Activated CD4-positive, alpha-beta T cell treated with anti-CD3 and anti-CD28 coated beads for 36 hours (primary cell): ENCODE data around the gene EXTL1. TPM values are rescaled to one million over a fixed set of nuclear protein-coding genes. Genes with fewer than 3 reads are reported as not detected.
A peak's percentile ranks its signal among the peaks of the same experiment; 100 is the strongest.

ENCODE experiments used
- ATAC-seq: fragments of 200-7000 bp; cut with Tn5 transposase; one replicate; pipeline ENCODE4 v1.10.0; 2021; ENCODE audit warnings: mild to moderate bottlenecking, moderate library complexity
- CTCF ChIA-PET: fragments of 350-600 bp; sonication (Branson Sonifier 250); formaldehyde crosslinking; loops from one replicate; lab custom pipeline; 2021; ENCODE audit warnings: antibody characterized with exemption; lab: Charles Lee
- POLR2A ChIA-PET: fragments of 350-600 bp; sonication (Branson Sonifier 250); formaldehyde crosslinking; loops from one replicate; lab custom pipeline; 2021; ENCODE audit warnings: antibody characterized with exemption, inconsistent platforms; lab: Charles Lee
- DNase-seq: peaks from one replicate; pipeline ENCODE4 v3.0.0-alpha.2; 2020
- H3K27ac Mint-ChIP-seq: one replicate; pipeline ENCODE4 v1.8.0; 2021; ENCODE audit warnings: mixed read lengths
- H3K27me3 Mint-ChIP-seq: one replicate; pipeline ENCODE4 v1.8.0; 2021; ENCODE audit warnings: mixed read lengths
- H3K36me3 Mint-ChIP-seq: one replicate; pipeline ENCODE4 v1.8.0; 2021; ENCODE audit warnings: low read depth, mixed read lengths
- H3K4me1 Mint-ChIP-seq: one replicate; pipeline ENCODE4 v1.8.0; 2021; ENCODE audit warnings: mixed read lengths
- H3K4me3 Mint-ChIP-seq: one replicate; pipeline ENCODE4 v1.8.0; 2021; ENCODE audit warnings: mild to moderate bottlenecking, moderate library complexity, mixed read lengths
- H3K9me3 Mint-ChIP-seq: one replicate; pipeline ENCODE4 v1.8.0; 2021; ENCODE audit warnings: low read depth, mixed read lengths
- intact Hi-C, 2 experiments: fragments of 100-400 bp; cut with DNase I in 1 of 2; cut with micrococcal nuclease in 1 of 2; formaldehyde crosslinking; loops; one replicate each; pipeline versions ENCODE4 v1.14.2 to v1.15.1; 2022 to 2024; cut with DNase I, micrococcal nuclease
- total RNA-seq, 2 experiments: library from RNA; stranded (reverse); gene quantifications; one replicate each; pipeline ENCODE4 v1.2.3, GENCODE V29; 2021

Gene EXTL1
- total RNA-seq, 2 experiments from 2014 or later, result not detected

DNA sequence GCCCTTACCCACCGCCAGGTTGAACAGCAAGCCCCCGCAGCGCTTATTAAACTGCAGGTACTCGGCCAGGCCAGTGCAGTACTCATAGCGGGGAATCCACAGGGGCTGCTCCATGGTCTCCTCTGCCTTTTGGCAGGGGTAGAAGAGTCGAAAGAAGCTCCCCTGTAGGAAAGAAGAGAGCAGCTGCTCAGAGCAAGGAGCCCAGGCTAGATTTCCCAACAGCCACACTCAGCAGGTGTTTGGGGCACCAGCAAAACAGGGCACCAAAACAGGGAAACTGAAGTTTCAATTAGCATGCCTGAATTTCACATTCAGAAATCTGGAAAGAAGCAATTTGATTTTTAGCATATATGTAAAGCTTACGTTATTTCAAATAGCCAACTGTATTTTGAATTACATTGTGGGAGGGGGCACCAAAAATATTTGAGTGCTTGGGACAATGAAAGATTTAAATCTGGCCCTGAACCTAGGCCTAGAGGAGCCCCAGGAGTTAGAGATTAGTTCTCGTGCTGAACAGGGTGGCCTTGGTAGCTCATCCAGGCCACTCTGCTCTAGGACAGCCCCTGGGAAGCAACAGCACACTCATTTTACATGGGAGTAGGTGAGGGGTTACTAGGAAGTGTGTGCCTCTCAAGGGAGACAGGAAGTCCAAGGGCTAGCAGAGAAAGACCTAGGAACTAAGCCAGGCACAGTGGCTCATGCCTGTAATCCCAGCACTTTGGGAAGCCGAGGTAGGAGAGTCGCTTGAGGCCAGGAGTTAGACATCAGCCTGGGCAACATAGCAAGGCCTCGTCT is 31.9 kb upstream of the EXTL1 start:
- Mint-ChIP-seq H3K27me3 (no peaks in the 10 kb centered on the region), H3K36me3 (peaks cover 22% of the 10 kb centered on the region), H3K4me3 (peak overlapping the region; percentile 73), H3K4me1 (peaks cover 63% of the 10 kb centered on the region), H3K9me3 (no peaks in the 10 kb centered on the region), H3K27ac (peak overlapping the region; percentile 92)
- no peak for DNase-seq
- POLR2A ChIA-PET, result interaction anchor here (0.5 kb wide), 1 partner anchor 27 kb away, joined by 7 read pairs; no protein-coding TSS in a partner anchor
- no peak for ATAC-seq
- intact Hi-C loops, result loop anchor here in 1 of 2 experiments (10.0 kb wide), 1 partner anchor 745 kb away; the partner anchor contains the start of gene RSRP1
- CTCF ChIA-PET, result interaction anchor here (1.2 to 5.2 kb wide), 4 partner anchors 13 to 94 kb away, joined by 4 to 41 read pairs (median 6); no protein-coding TSS in a partner anchor

GRCh38 chr1:25990251-25990650 is 31.3 kb upstream of the EXTL1 start:
- Mint-ChIP-seq H3K27me3 (no peaks in the 10 kb centered on the region), H3K4me1 (peaks cover 63% of the 10 kb centered on the region), H3K9me3 (no peaks in the 10 kb centered on the region), H3K27ac (peak overlapping the region; percentile 92), H3K36me3 (peaks cover 22% of the 10 kb centered on the region), H3K4me3 (peak overlapping the region; percentile 73)
- CTCF ChIA-PET, result interaction anchor here (0.7 to 5.2 kb wide), 8 partner anchors 9 to 143 kb away, joined by 3 to 41 read pairs (median 5); no protein-coding TSS in a partner anchor
- intact Hi-C loops, result loop anchor here in 1 of 2 experiments (10.0 kb wide), 1 partner anchor 745 kb away; the partner anchor contains the start of gene RSRP1
- DNase-seq (no peak), ATAC-seq (peak; percentile 8)
- POLR2A ChIA-PET, result interaction anchor here (1.3 kb wide), 1 partner anchor 94 kb away, joined by 3 read pairs; no protein-coding TSS in a partner anchor

GRCh38 chr1:25990702-25991395 is 30.7 kb upstream of the EXTL1 start:
- H3K4me3 Mint-ChIP-seq, result peak overlapping the region; percentile 73
- intact Hi-C loops, result loop anchor here in 1 of 2 experiments (10.0 kb wide), 1 partner anchor 746 kb away; the partner anchor contains the start of gene RSRP1
- peak overlapping the region; percentile 92 for H3K27ac Mint-ChIP-seq
- ATAC-seq (peak; percentile 87), DNase-seq (peak; percentile 69)
- H3K27me3 Mint-ChIP-seq, result no peaks in the 10 kb centered on the region
- H3K36me3 Mint-ChIP-seq, result peaks cover 17% of the 10 kb centered on the region
- POLR2A ChIA-PET, result interaction anchor here (0.6 to 1.3 kb wide), 3 partner anchors 8 to 422 kb away, joined by 3 to 4 read pairs (median 4); no protein-coding TSS in a partner anchor
- CTCF ChIA-PET, result interaction anchor here (0.7 to 5.2 kb wide), 8 partner anchors 9 to 143 kb away, joined by 3 to 41 read pairs (median 5); no protein-coding TSS in a partner anchor
- H3K9me3 Mint-ChIP-seq, result no peaks in the 10 kb centered on the region
- peaks cover 59% of the 10 kb centered on the region for H3K4me1 Mint-ChIP-seq

DNA sequence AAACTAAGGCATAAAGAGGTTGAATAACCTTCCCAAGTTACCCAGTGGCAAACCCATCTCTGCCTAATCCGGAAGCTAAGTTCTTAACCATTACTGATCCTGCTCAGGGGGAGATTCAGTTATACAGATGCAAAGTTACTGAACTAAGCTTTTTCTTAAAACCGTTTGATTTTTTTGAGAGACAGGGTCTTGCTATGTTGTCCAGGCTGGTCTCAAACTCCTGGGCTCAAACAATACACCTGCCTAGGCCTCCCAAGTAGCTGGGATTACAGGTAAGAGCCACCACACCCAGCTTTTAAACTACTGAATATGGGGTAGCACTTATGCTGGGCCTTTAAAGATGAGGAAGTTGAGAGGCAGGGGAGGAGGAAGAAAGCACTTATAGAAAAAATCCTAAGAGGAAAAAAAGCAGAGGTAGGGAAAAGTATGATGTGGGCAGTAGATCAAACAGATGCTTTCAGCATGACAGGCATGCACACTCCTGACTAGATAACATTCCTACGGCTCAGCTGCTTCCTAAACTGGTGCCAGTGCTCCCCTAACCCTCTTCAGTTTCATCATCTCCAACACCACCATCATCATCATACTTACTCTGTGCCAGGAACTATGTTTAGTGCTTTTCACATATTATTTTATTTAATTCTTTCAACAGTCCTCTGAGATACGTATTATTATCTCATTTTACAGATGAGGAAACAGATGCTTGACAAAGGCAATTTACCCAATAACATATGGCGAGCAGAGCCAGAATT is 29.5 kb upstream of the EXTL1 start:
- intact Hi-C loops, result loop anchor here in 1 of 2 experiments (10.0 kb wide), 1 partner anchor 747 kb away; the partner anchor contains the start of gene RSRP1
- POLR2A ChIA-PET, result no interaction called here

DNA sequence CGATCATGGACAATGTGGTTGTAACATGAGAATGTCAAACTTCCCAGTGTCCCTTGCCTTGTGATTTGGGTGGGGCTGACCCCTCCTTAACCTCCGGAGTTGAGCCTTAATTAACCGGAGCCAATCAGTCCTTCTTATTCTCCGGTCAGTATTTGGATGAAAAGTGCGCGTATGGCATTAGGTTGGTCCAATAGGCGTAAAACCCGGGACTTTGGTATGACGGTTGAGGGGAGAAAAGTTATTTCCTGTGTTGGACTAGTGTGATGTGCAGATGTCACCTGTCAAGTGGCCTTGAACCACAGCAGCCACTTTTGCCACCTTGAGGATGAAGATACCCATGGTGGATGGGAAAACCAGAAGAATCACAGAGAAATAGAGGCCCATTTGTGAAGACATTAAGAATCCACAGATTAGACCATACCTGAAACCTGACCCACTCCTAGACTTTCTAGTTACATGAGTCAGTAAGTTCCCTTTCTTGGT is 28.8 kb upstream of the EXTL1 start:
- intact Hi-C loops, result loop anchor here in 1 of 2 experiments (10.0 kb wide), 1 partner anchor 748 kb away; the partner anchor contains the start of gene RSRP1
- DNase-seq, result no peak
- no peak overlapping the region for H3K27ac Mint-ChIP-seq
- no peak overlapping the region for H3K4me3 Mint-ChIP-seq
- POLR2A ChIA-PET, result no interaction called here
- no peaks in the 10 kb centered on the region for H3K27me3 Mint-ChIP-seq
- ATAC-seq, result no peak
- peaks cover 64% of the 10 kb centered on the region for H3K4me1 Mint-ChIP-seq
- CTCF ChIA-PET, result interaction anchor here (0.8 to 11.0 kb wide), 3 partner anchors 9 to 91 kb away, joined by 3 to 257 read pairs (median 3); partner anchors contain the start of gene STMN1
- H3K36me3 Mint-ChIP-seq, result peaks cover 10% of the 10 kb centered on the region
- H3K9me3 Mint-ChIP-seq, result no peaks in the 10 kb centered on the region

More for the DNA sequence above, 29.5 kb upstream of the EXTL1 start:
- Mint-ChIP-seq H3K27me3 (no peaks in the 10 kb centered on the region), H3K4me1 (peaks cover 62% of the 10 kb centered on the region), H3K4me3 (no peak overlapping the region), H3K9me3 (no peaks in the 10 kb centered on the region), H3K36me3 (peaks cover 14% of the 10 kb centered on the region), H3K27ac (no peak overlapping the region)
- CTCF ChIA-PET, result interaction anchor here (0.8 to 5.2 kb wide), 3 partner anchors 8 to 97 kb away, joined by 3 to 41 read pairs (median 7); no protein-coding TSS in a partner anchor
- DNase-seq (no peak), ATAC-seq (no peak)

- H3K9me3 Mint-ChIP-seq, result no peaks in the 10 kb centered on the region
- ATAC-seq, result no peak
- H3K36me3 Mint-ChIP-seq, result peaks cover 8% of the 10 kb centered on the region
- H3K27me3 Mint-ChIP-seq, result no peaks in the 10 kb centered on the region
- no peak overlapping the region for H3K4me3 Mint-ChIP-seq
- peaks cover 61% of the 10 kb centered on the region for H3K4me1 Mint-ChIP-seq
- H3K27ac Mint-ChIP-seq, result no peak overlapping the region
- ChIA-PET POLR2A (interaction anchor here (1.2 kb wide), 1 partner anchor 96 kb away, joined by 3 read pairs; no protein-coding TSS in a partner anchor), CTCF (interaction anchor here (1.0 to 11.0 kb wide), 4 partner anchors 9 to 788 kb away, joined by 3 to 257 read pairs (median 4); partner anchors contain the start of gene STMN1)
- intact Hi-C loops, result loop anchor here in 1 of 2 experiments (10.0 kb wide), 1 partner anchor 749 kb away; the partner anchor contains the start of gene RSRP1
- no peak for DNase-seq
Measured at GRCh38 chr1:25993197-25993951, 28.2 kb upstream of the EXTL1 start.

DNA sequence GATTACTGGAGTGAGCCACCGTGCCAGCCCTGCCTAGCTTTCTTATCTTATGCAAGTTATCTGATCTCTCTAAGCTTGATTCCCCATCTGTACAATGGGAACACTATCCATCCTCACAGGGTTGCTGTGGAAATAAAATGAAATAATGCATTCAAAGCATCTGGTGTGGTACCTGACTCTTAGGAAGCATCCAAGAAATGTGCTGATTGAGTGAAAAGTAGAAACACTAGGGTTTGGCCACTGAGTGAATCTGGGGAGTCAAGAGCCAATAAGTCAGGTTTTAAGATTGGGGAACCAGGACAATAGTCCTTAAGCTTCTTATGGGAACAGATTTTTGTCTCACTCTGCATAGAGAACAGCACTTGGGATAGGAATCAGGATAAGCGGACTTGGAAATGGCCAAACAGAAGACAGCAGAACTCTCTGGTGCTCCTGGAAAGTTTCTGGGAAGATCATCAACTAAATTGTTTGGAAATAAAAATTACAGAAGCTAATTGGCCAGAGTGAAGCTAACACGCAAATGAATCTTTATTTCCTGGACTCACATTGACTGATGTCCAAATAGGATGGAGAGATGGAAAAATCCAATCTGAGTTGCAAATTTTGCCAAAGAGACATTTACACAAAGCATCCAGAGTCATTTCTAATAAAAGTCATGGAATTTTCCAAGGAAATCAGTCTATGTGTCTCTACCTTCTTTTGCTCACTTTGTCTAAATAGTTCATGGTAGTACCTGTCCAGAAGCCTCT is 27.0 kb upstream of the EXTL1 start:
- H3K36me3 Mint-ChIP-seq, result peaks cover 4% of the 10 kb centered on the region
- no peaks in the 10 kb centered on the region for H3K9me3 Mint-ChIP-seq
- intact Hi-C loops, result loop anchor here in 1 of 2 experiments (5.0 to 10.0 kb wide), 2 partner anchors 750 to 1247 kb away; partner anchors contain the start of genes CLIC4 and RSRP1
- ATAC-seq (no peak), DNase-seq (no peak)
- ChIA-PET CTCF (interaction anchor here (0.6 to 11.0 kb wide), 6 partner anchors 13 to 790 kb away, joined by 3 to 257 read pairs (median 4); partner anchors contain the start of gene STMN1), POLR2A (interaction anchor here (0.6 to 1.2 kb wide), 2 partner anchors 12 to 97 kb away, joined by 3 read pairs; no protein-coding TSS in a partner anchor)
- H3K4me3 Mint-ChIP-seq, result no peak overlapping the region
- H3K27me3 Mint-ChIP-seq, result no peaks in the 10 kb centered on the region
- peaks cover 57% of the 10 kb centered on the region for H3K4me1 Mint-ChIP-seq
- no peak overlapping the region for H3K27ac Mint-ChIP-seq

DNA sequence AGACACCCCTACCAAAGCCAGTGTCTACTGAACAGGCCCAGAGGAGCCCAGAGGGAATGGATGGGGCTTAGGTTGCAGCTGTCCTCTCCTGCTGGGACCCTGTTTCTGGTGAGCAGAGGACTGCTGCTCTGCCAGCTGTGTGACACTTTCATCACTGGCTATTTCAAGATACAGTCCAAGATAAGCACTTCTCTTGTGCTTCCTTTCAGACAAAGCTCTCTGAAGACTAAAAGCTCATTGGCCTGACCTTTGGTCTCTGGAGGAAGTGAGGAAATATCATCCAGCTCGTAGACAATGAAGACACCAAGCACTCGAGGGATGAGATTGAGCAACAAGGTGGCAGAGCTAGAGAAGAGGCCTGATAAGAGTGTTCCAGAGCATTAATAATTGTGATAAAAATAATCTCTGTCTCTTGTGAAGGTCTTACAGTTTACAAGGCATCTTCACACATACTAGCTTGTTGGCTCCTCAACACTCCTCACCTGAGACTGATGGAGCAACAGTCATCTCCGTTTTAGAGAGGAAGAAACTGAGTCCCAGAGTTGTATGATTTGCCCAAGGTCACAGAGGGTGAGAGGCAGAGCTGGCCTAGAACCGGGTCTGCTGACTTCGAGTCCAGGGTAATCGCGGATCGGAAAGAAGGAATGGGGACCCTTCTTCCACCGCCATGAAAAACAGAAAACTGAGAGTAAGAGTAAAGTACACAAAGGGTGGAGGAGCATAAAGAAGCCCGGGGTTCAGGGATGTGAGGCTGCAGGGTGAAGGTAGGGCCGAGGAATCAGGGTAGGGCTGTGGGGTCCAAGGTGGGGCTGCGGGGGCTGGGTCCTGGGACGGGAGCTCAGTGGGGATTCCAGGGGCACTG is 24.4 kb upstream of the EXTL1 start:
- Mint-ChIP-seq H3K9me3 (no peaks in the 10 kb centered on the region), H3K27me3 (no peaks in the 10 kb centered on the region), H3K4me3 (peak overlapping the region; percentile 98), H3K4me1 (peaks cover 36% of the 10 kb centered on the region), H3K36me3 (no peaks in the 10 kb centered on the region), H3K27ac (peak overlapping the region; percentile 98)
- POLR2A ChIA-PET, result interaction anchor here (0.6 to 1.8 kb wide), 6 partner anchors 92 to 752 kb away, joined by 3 to 27 read pairs (median 3); partner anchors contain the start of gene PAQR7
- ATAC-seq (peak; percentile 3), DNase-seq (peak; percentile 32)
- CTCF ChIA-PET, result interaction anchor here (0.6 to 11.0 kb wide), 37 partner anchors 10 to 757 kb away, joined by 3 to 257 read pairs (median 4); partner anchors contain the start of genes MTFR1L, PAQR7 and STMN1
- intact Hi-C loops, result loop anchor here in 1 of 2 experiments (5.0 to 10.0 kb wide), 2 partner anchors 752 to 1250 kb away; partner anchors contain the start of genes CLIC4 and RSRP1
